Transverse colon (tissue), 4 donors: ENCODE data around the gene GARNL3.

Source experiments
- CTCF ChIP-seq, 5 experiments: fragments of 200-600 bp in 3 of 5; fragments of 450-650 bp in 2 of 5; sonication (generic) in 3 of 5; IDR thresholded peaks; 1 replicate in 2 of 5; 2 replicates in 3 of 5; pipeline ENCODE4 v1.5.1; 2016 to 2017; ENCODE audit warnings: antibody characterized with exemption in 5 of 5, inconsistent platforms in 3 of 5, mild to moderate bottlenecking in 2 of 5, moderate library complexity in 1 of 5
- POLR2A ChIP-seq: fragments of 450-650 bp; IDR thresholded peaks from one replicate; pipeline ENCODE4 v1.6.1; 2016; ENCODE audit warnings: antibody characterized with exemption, mild to moderate bottlenecking, moderate library complexity
- POLR2AphosphoS5 ChIP-seq, 3 donors: sonication (generic); formaldehyde crosslinking; IDR thresholded peaks; one replicate each; pipeline ENCODE4 v1.6.1; 2016; ENCODE audit warnings: antibody characterized with exemption in 3 of 3

GRCh38 chr9:127423476-127423933 lies 158.9 kb downstream of the GARNL3 start:
- no peak for TF ChIP-seq CTCF (IDR thresholded peaks at IDR 0.05)
- no peak for TF ChIP-seq POLR2A
- TF ChIP-seq POLR2AphosphoS5 (IDR thresholded peaks at IDR 0.05) = no peak
